ENCODE data around the gene ITPK1. TPM values are rescaled to one million over a fixed set of nuclear protein-coding genes. Genes with fewer than 3 reads are reported as not detected.

Gene ITPK1
- total RNA-seq, 4 donors from 2014 or later = 108 to 221 (median 138) TPM

- H3K4me1 ChIP-seq = peaks cover 43 to 100% (median 98%) of the 10 kb centered on the region in 4 donors
- intact Hi-C loops (cut with DNase I) = no loop called here
These were observed 48.6 kb downstream of the ITPK1 start for GRCh38 chr14:93067088-93067487.

GRCh38 chr14:93065272-93065730 is 50.4 kb downstream of the ITPK1 start:
- no peaks in the 10 kb centered on the region for H3K36me3 ChIP-seq
- intact Hi-C loops (cut with DNase I) = no loop called here
- DNase-seq (ENCODE audit: extremely low spot score) = no peak
- H3K9me3 ChIP-seq = no peaks in the 10 kb centered on the region
- no peak for TF ChIP-seq POLR2A (IDR thresholded peaks at IDR 0.05; ENCODE audit: low read depth)
- no peak for TF ChIP-seq CTCF (IDR thresholded peaks at IDR 0.05)
- TF ChIP-seq EP300 (IDR thresholded peaks at IDR 0.05) = no peak
- no peak for TF ChIP-seq POLR2AphosphoS5 (IDR thresholded peaks at IDR 0.05)
- H3K27me3 ChIP-seq = no peaks in the 10 kb centered on the region
- no peak overlapping the region for H3K4me3 ChIP-seq
- peak overlapping the region; percentile 80 to 91 (median 86) for H3K27ac ChIP-seq (replicated peaks in 1 of 4)
- H3K4me1 ChIP-seq = peaks cover 56 to 100% (median 100%) of the 10 kb centered on the region in 4 donors
- 41% methylated on average over 2 of the region's 2 CpGs for WGBS

More at GRCh38 chr14:93067088-93067487, 48.6 kb downstream of the ITPK1 start:
- 59% methylated on average over 5 of the region's 5 CpGs for WGBS
- Histone ChIP-seq H3K9me3 (no peaks in the 10 kb centered on the region), H3K36me3 (no peaks in the 10 kb centered on the region), H3K4me3 (no peak overlapping the region), H3K27ac (replicated peaks in 1 of 4) (peak overlapping the region; percentile 80 to 91 (median 86)), H3K27me3 (no peaks in the 10 kb centered on the region)
- no peak for DNase-seq (ENCODE audit: extremely low spot score)
- TF ChIP-seq EP300 (IDR thresholded peaks at IDR 0.05) = no peak
- no peak for TF ChIP-seq CTCF (IDR thresholded peaks at IDR 0.05)
- no peak for TF ChIP-seq POLR2A (IDR thresholded peaks at IDR 0.05; ENCODE audit: low read depth)
- no peak for TF ChIP-seq POLR2AphosphoS5 (IDR thresholded peaks at IDR 0.05)

GRCh38 chr14:93064411-93065271 is 51.1 kb downstream of the ITPK1 start:
- no peaks in the 10 kb centered on the region for H3K27me3 ChIP-seq
- peak overlapping the region; percentile 80 to 91 (median 86) for H3K27ac ChIP-seq (replicated peaks in 1 of 4)
- TF ChIP-seq POLR2A (IDR thresholded peaks at IDR 0.05; ENCODE audit: low read depth) = no peak
- no peak for TF ChIP-seq CTCF (IDR thresholded peaks at IDR 0.05)
- no peak for TF ChIP-seq EP300 (IDR thresholded peaks at IDR 0.05)
- peak; percentile 20 to 57 for TF ChIP-seq POLR2AphosphoS5 (IDR thresholded peaks at IDR 0.05)
- intact Hi-C loops (cut with DNase I) = no loop called here
- no peak overlapping the region for H3K4me3 ChIP-seq
- 26% methylated on average over 9 of the region's 10 CpGs for WGBS
- H3K9me3 ChIP-seq = no peaks in the 10 kb centered on the region
- H3K36me3 ChIP-seq = no peaks in the 10 kb centered on the region
- DNase-seq (ENCODE audit: extremely low spot score) = no peak
- H3K4me1 ChIP-seq = peaks cover 61 to 100% (median 100%) of the 10 kb centered on the region in 4 donors

GRCh38 chr14:93063393-93063792 is 52.3 kb downstream of the ITPK1 start:
- Histone ChIP-seq H3K36me3 (no peaks in the 10 kb centered on the region), H3K9me3 (no peaks in the 10 kb centered on the region), H3K4me3 (no peak overlapping the region), H3K27me3 (no peaks in the 10 kb centered on the region), H3K27ac (replicated peaks in 1 of 4) (peak overlapping the region; percentile 80 to 91 (median 86)), H3K4me1 (peaks cover 58 to 94% (median 90%) of the 10 kb centered on the region in 4 donors)
- intact Hi-C loops (cut with DNase I) = no loop called here
- no peak for DNase-seq (ENCODE audit: extremely low spot score)
- no peak for TF ChIP-seq EP300 (IDR thresholded peaks at IDR 0.05)
- no peak for TF ChIP-seq POLR2A (IDR thresholded peaks at IDR 0.05; ENCODE audit: low read depth)
- no peak for TF ChIP-seq POLR2AphosphoS5 (IDR thresholded peaks at IDR 0.05)
- TF ChIP-seq CTCF (IDR thresholded peaks at IDR 0.05) = no peak
- WGBS = 94% methylated on average over 4 of the region's 5 CpGs

Measured in esophagus muscularis mucosa (tissue), 4 donors.